Hepatocyte (in vitro differentiated cells): Measurements from ENCODE around the gene CIP2A. TPM values are rescaled to one million over a fixed set of nuclear protein-coding genes. Genes with fewer than 3 reads are reported as not detected.

Experiments used
- DNase-seq: peaks from one replicate; pipeline ENCODE4 v3.0.0-alpha.2; 2016; ENCODE audit warnings: low spot score
- H2AFZ ChIP-seq: fragments of 200-600 bp; sonication (generic); 2 replicates; pipeline ENCODE4 v1.6.0; 2016; ENCODE audit warnings: antibody characterized with exemption, mild to moderate bottlenecking
- H3K27ac ChIP-seq: fragments of 200-600 bp; sonication (generic); 2 replicates; pipeline ENCODE4 v1.5.1; 2016; ENCODE audit warnings: mild to moderate bottlenecking
- H3K27me3 ChIP-seq: fragments of 200-600 bp; sonication (generic); 2 replicates; pipeline ENCODE4 v1.6.1; 2016
- H3K36me3 ChIP-seq: fragments of 200-600 bp; sonication (generic); replicated peaks from 2 replicates; pipeline ENCODE4 v1.5.1; 2016; ENCODE audit warnings: low read depth; ENCODE audit not compliant: insufficient read depth
- H3K4me1 ChIP-seq: fragments of 200-600 bp; sonication (generic); 2 replicates; pipeline ENCODE4 v1.5.1; 2016; ENCODE audit warnings: mild to moderate bottlenecking, moderate library complexity; ENCODE audit not compliant: insufficient read depth
- H3K4me2 ChIP-seq: fragments of 200-600 bp; sonication (generic); 2 replicates; pipeline ENCODE4 v1.6.0; 2016
- H3K4me3 ChIP-seq: fragments of 200-600 bp; sonication (generic); 2 replicates; pipeline ENCODE4 v1.5.1; 2016; ENCODE audit warnings: mild to moderate bottlenecking
- H3K79me2 ChIP-seq: fragments of 200-600 bp; sonication (generic); 2 replicates; pipeline ENCODE4 v1.6.0; 2017; ENCODE audit warnings: mild to moderate bottlenecking
- H3K9me2 ChIP-seq: fragments of 200-600 bp; sonication (generic); replicated peaks from 2 replicates; pipeline ENCODE4 v1.6.0; 2017; ENCODE audit warnings: mild to moderate bottlenecking; ENCODE audit not compliant: insufficient read depth
- H3K9me3 ChIP-seq: fragments of 200-600 bp; sonication (generic); 2 replicates; pipeline ENCODE4 v1.5.1; 2016; ENCODE audit warnings: low read depth, mild to moderate bottlenecking
- H4K20me1 ChIP-seq: fragments of 200-600 bp; sonication (generic); 2 replicates; pipeline ENCODE4 v1.6.0; 2016; ENCODE audit warnings: mild to moderate bottlenecking; ENCODE audit not compliant: insufficient read depth, poor library complexity, severe bottlenecking
- EZH2 ChIP-seq: fragments of 200-600 bp; sonication (generic); IDR thresholded peaks from 2 replicates; pipeline ENCODE4 v1.6.1; 2016; ENCODE audit warnings: antibody characterized with exemption, mild to moderate bottlenecking, borderline replicate concordance
- EZH2phosphoT487 ChIP-seq: fragments of 200-600 bp; sonication (generic); IDR thresholded peaks from one replicate; pipeline ENCODE4 v1.6.1; 2018; ENCODE audit warnings: antibody characterized with exemption, mild to moderate bottlenecking, low read depth, moderate library complexity; ENCODE audit not compliant: unreplicated experiment, severe bottlenecking
- WGBS: methylation state at CpG from one replicate; pipeline ENCODE4 v1.1.6; 2016; ENCODE audit warnings: low lambda C conversion rate; ENCODE audit errors: missing lambda C conversion rate; 5-methylcytosine and 5-hydroxymethylcytosine counted together
- polyA plus RNA-seq: library from polyadenylated mRNA; unstranded; fragments of >200 nt; fragmentation: Nextera tagmentation; extraction: Ambion mirVana; gene quantifications from 2 replicates; pipeline ENCODE4 v1.2.1, GENCODE V29; 2016
- total RNA-seq: library from RNA; depleted of rRNA; stranded (reverse); fragments of >200 nt; gene quantifications from 2 replicates; pipeline ENCODE4 v1.2.3, GENCODE V29; 2014
- TF ChIP-seq, protein P1 (sequence below): fragments of 200-600 bp; sonication (generic); IDR thresholded peaks from 2 replicates; pipeline ENCODE4 v1.5.1; 2016; ENCODE audit warnings: antibody characterized with exemption, mild to moderate bottlenecking; ENCODE audit not compliant: poor library complexity

Gene CIP2A
- total and polyA plus RNA-seq, 2 experiments from 2014 or later: 3.7 to 9.8 TPM

DNA sequence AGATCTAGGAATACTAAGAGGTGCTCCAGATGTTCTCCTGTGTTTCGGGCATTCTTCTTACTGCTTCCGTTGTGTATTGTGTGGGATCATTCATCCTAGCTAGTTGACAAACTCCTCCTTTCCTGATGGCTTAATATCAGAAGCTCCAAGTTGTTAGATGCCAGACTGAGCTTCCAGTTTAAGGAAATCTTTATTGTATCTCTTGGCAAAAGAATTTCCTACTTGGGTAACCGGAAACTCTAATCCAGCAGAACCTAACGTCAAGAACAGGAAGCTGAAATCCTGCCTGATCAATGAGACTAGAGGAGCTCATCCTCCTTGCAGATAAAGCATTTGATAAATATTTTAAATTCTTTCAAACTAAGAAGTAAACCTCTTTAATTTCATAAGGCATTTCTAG is 51.2 kb downstream of the CIP2A start:
- H3K79me2 ChIP-seq: no peaks in the 10 kb centered on the region
- no peaks in the 10 kb centered on the region for H3K9me2 ChIP-seq
- WGBS: 69% methylated on average over 4 of the region's 4 CpGs
- TF ChIP-seq EZH2phosphoT487 (no peak), EZH2 (no peak)
- TF ChIP-seq, protein P1, sequence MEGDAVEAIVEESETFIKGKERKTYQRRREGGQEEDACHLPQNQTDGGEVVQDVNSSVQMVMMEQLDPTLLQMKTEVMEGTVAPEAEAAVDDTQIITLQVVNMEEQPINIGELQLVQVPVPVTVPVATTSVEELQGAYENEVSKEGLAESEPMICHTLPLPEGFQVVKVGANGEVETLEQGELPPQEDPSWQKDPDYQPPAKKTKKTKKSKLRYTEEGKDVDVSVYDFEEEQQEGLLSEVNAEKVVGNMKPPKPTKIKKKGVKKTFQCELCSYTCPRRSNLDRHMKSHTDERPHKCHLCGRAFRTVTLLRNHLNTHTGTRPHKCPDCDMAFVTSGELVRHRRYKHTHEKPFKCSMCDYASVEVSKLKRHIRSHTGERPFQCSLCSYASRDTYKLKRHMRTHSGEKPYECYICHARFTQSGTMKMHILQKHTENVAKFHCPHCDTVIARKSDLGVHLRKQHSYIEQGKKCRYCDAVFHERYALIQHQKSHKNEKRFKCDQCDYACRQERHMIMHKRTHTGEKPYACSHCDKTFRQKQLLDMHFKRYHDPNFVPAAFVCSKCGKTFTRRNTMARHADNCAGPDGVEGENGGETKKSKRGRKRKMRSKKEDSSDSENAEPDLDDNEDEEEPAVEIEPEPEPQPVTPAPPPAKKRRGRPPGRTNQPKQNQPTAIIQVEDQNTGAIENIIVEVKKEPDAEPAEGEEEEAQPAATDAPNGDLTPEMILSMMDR: no peak
- H3K27me3 ChIP-seq: no peaks in the 10 kb centered on the region
- H3K4me2 ChIP-seq: no peak overlapping the region
- H3K36me3 ChIP-seq: no peaks in the 10 kb centered on the region
- H3K27ac ChIP-seq: no peak overlapping the region
- H3K9me3 ChIP-seq: no peaks in the 10 kb centered on the region
- no peak overlapping the region for H2AFZ ChIP-seq
- no peaks in the 10 kb centered on the region for H3K4me1 ChIP-seq
- no peak for DNase-seq
- no peaks in the 10 kb centered on the region for H4K20me1 ChIP-seq
- no peak overlapping the region for H3K4me3 ChIP-seq

DNA sequence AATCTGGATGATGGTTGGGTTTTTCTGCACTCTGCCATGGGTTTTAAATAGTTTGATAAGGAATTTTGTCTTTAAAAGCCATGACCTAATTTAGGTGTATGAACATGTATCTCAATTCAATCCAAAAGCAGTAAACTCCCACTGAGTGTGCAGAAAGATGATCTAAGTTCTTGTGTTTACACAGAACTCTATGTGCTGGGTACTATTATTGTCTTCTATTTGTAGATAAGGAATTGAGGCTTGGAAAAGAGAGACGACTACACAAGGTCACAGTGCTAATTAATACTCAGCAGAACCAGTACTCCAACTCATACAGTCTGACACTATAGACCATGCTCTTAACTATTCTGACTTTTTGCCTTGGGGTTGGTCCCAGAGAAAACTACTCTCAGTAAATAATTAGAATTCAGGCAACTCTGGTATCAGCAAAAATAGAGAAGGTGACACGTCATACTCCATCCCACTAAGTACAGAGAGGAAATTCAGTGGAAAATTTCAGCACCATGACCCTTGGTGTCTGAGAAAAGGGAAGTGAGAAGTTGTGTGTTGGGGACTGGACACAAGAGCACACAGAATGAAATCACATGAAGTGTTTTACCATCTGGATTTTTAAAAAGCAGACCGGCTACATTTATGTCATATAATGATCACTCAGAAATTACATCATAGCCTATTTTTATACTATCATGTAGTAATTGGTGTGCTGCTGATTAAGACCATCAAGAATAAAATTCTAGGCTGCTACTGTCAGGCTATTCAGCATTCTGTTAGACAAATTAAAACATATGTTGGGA is 60.6 kb downstream of the CIP2A start:
- no peaks in the 10 kb centered on the region for H3K9me3 ChIP-seq
- H2AFZ ChIP-seq: no peak overlapping the region
- H3K4me2 ChIP-seq: no peak overlapping the region
- H3K9me2 ChIP-seq: no peaks in the 10 kb centered on the region
- H4K20me1 ChIP-seq: no peaks in the 10 kb centered on the region
- H3K27me3 ChIP-seq: no peaks in the 10 kb centered on the region
- no peak for DNase-seq
- H3K4me1 ChIP-seq: no peaks in the 10 kb centered on the region
- TF ChIP-seq EZH2: no peak
- TF ChIP-seq, protein P1: no peak
- TF ChIP-seq EZH2phosphoT487: no peak
- no peaks in the 10 kb centered on the region for H3K79me2 ChIP-seq
- no peak overlapping the region for H3K4me3 ChIP-seq
- no peak overlapping the region for H3K27ac ChIP-seq
- 68% methylated on average over 3 of the region's 3 CpGs for WGBS
- no peaks in the 10 kb centered on the region for H3K36me3 ChIP-seq

DNA sequence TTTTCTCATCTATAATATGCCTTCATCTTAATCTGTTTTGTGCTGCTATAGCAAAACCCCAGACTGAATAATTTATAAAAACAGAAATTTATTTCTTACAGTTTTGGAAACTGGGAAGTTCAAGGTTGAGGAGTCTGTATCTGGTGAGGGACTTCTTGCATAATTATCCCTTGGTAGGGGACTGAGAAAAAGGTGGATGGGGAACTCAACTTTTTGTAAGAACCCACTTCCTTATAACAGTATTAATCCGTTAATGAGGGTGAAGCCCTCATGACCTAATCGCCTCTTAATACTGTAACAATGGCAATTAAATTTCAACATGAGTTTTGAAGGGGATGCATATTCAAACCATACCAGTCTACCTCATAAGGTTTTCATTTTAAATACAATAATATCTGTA is 61.4 kb downstream of the CIP2A start:
- WGBS: 95% methylated on average over 2 of the region's 2 CpGs
- H3K4me2 ChIP-seq: no peak overlapping the region
- no peak overlapping the region for H2AFZ ChIP-seq
- H3K4me1 ChIP-seq: no peaks in the 10 kb centered on the region
- no peak for DNase-seq
- no peak overlapping the region for H3K27ac ChIP-seq
- no peaks in the 10 kb centered on the region for H3K9me3 ChIP-seq
- no peaks in the 10 kb centered on the region for H3K9me2 ChIP-seq
- TF ChIP-seq, protein P1: no peak
- TF ChIP-seq EZH2phosphoT487: no peak
- no peak for TF ChIP-seq EZH2
- H3K79me2 ChIP-seq: no peaks in the 10 kb centered on the region
- H3K4me3 ChIP-seq: no peak overlapping the region
- H3K27me3 ChIP-seq: no peaks in the 10 kb centered on the region
- H3K36me3 ChIP-seq: no peaks in the 10 kb centered on the region
- H4K20me1 ChIP-seq: no peaks in the 10 kb centered on the region
